Sigmoid colon (tissue), 7 donors: Measurements from ENCODE around the gene FAM200A. TPM values are rescaled to one million over a fixed set of nuclear protein-coding genes. Genes with fewer than 3 reads are reported as not detected.
"Not testable (repeated sequence)": the region's sequence is repeated elsewhere in the genome, so short reads cannot be mapped to it uniquely, and the experiment has no call there.

ENCODE experiments used
- DNase-seq: peaks from one replicate; pipeline ENCODE4 v3.0.0-alpha.2; 2019
- H3K27ac ChIP-seq, 4 donors: fragments of 200-600 bp; sonication (generic); one replicate each; pipeline ENCODE4 v1.5.1; 2016 to 2019; ENCODE audit warnings: mild to moderate bottlenecking in 1 of 4
- H3K27me3 ChIP-seq, 3 donors: fragments of 200-600 bp; sonication (generic); one replicate each; pipeline ENCODE4 v1.5.1; 2019; ENCODE audit warnings: mild to moderate bottlenecking in 1 of 3
- H3K36me3 ChIP-seq, 4 donors: fragments of 200-600 bp; sonication (generic); one replicate each; pipeline ENCODE4 v1.5.1; 2016 to 2019
- H3K4me1 ChIP-seq, 4 donors: fragments of 200-600 bp; sonication (generic); one replicate each; pipeline ENCODE4 v1.5.1; 2017 to 2019
- H3K4me3 ChIP-seq, 4 donors: fragments of 200-600 bp; sonication (generic); one replicate each; pipeline ENCODE4 v1.5.1; 2017 to 2019; ENCODE audit warnings: mild to moderate bottlenecking in 2 of 4, moderate library complexity in 1 of 4
- H3K9me3 ChIP-seq, 4 donors: fragments of 200-600 bp in 3 of 4; sonication (generic) in 3 of 4; one replicate each; pipeline versions ENCODE4 v1.5.1 to v1.6.1; 2013 to 2019
- EP300 ChIP-seq, 4 donors: sonication (generic); formaldehyde crosslinking; IDR thresholded peaks; one replicate each; pipeline ENCODE4 v1.6.1; 2017; ENCODE audit warnings: antibody characterized with exemption in 4 of 4
- POLR2A ChIP-seq, 2 donors: fragments of 450-650 bp; IDR thresholded peaks; one replicate each; pipeline ENCODE4 v1.6.1; 2016; ENCODE audit warnings: antibody characterized with exemption in 2 of 2, mild to moderate bottlenecking in 2 of 2, moderate library complexity in 2 of 2
- POLR2AphosphoS5 ChIP-seq, 4 donors: sonication (generic); formaldehyde crosslinking; IDR thresholded peaks; one replicate each; pipeline ENCODE4 v1.6.1; 2017; ENCODE audit warnings: antibody characterized with exemption in 4 of 4
- WGBS, 2 donors: extraction: QIAGEN DNeasy Blood & Tissue Kit; methylation state at CpG; one replicate each; pipeline ENCODE4 v1.1.7; 2013; 5-methylcytosine and 5-hydroxymethylcytosine counted together
- intact Hi-C: fragments of 100-400 bp; cut with DNase I; formaldehyde crosslinking; loops from one replicate; pipeline ENCODE4 v1.15.1; 2023
- polyA plus RNA-seq, 3 donors: library from polyadenylated mRNA; stranded (reverse); fragments of 200-250 nt; gene quantifications; one replicate each; pipeline ENCODE4 v1.2.3, GENCODE V29; 2013
- total RNA-seq, 4 donors: library from RNA; depleted of rRNA; stranded (reverse); fragments of >200 nt; gene quantifications; one replicate each; pipeline ENCODE4 v1.1.0, GENCODE V29; 2016
- TF ChIP-seq, protein P1 (sequence below), 4 experiments: fragments of 450-650 bp in 3 of 4; fragments of 200-600 bp in 1 of 4; IDR thresholded peaks; one replicate each; pipeline ENCODE4 v1.5.1; 2016 to 2019; ENCODE audit warnings: antibody characterized with exemption in 4 of 4, mild to moderate bottlenecking in 3 of 4, moderate library complexity in 2 of 4
- donor health status: healthy with polysubstance abuse.
- donor health status: Bipolar disorder and iron deficiency.
- donor health status: healthy.

FAM200A gene
- total and polyA plus RNA-seq, 7 donors: 1.8 to 6.4 (median 3.1) TPM

DNA sequence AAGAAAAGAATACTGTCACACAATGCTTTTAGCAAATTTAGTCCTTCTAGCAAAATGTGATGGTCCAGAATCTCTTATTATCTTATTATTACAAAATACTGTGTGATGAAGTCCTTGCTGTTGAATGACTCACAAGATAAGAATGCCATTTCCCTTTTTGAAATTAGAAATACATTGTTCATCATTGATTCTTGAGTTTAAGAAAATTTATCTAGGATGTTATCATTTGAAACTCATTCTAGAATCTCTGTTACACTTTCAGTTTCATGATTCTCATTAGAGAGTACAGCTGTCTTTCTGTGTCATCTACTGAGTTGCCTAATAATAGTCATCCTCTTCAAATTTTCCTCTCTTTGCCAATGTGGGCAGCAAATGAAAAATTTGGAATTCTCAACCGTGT, 37.9 kb downstream of the FAM200A start:
- intact Hi-C loops: no loop called here
- H3K27ac ChIP-seq: no peak overlapping the region
- no peaks in the 10 kb centered on the region for H3K9me3 ChIP-seq

DNA sequence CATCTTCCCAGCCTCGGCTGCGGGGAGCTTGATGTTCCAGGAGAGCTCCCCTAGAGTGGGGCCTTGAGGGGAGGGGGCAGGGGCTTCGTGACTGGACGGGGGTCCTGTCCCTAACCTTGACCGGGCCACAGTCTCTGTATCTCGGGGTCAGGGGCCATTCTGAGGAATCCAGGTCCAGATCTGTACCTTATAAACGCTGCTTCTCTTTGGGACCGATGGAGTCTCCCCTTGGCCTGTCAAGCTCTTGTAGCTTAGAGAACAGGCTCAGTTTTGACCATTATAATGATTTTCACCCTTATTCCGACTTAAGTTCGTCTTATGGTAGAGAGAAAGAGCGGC, 46.6 kb downstream of the FAM200A start:
- H3K36me3 ChIP-seq: no peaks in the 10 kb centered on the region
- H3K4me1 ChIP-seq: peaks cover 0 to 45% (median 35%) of the 10 kb centered on the region in 4 donors
- no peaks in the 10 kb centered on the region for H3K9me3 ChIP-seq
- intact Hi-C loops: loop anchor here (2.0 to 10.0 kb wide), 3 partner anchors 32 to 360 kb away; partner anchors contain the start of genes SMURF1, ZNF655 and ZNF789
- TF ChIP-seq, protein P1, sequence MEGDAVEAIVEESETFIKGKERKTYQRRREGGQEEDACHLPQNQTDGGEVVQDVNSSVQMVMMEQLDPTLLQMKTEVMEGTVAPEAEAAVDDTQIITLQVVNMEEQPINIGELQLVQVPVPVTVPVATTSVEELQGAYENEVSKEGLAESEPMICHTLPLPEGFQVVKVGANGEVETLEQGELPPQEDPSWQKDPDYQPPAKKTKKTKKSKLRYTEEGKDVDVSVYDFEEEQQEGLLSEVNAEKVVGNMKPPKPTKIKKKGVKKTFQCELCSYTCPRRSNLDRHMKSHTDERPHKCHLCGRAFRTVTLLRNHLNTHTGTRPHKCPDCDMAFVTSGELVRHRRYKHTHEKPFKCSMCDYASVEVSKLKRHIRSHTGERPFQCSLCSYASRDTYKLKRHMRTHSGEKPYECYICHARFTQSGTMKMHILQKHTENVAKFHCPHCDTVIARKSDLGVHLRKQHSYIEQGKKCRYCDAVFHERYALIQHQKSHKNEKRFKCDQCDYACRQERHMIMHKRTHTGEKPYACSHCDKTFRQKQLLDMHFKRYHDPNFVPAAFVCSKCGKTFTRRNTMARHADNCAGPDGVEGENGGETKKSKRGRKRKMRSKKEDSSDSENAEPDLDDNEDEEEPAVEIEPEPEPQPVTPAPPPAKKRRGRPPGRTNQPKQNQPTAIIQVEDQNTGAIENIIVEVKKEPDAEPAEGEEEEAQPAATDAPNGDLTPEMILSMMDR (IDR thresholded peaks at IDR 0.05): no peak
- no peak for TF ChIP-seq POLR2AphosphoS5 (IDR thresholded peaks at IDR 0.05)
- no peak for TF ChIP-seq EP300 (IDR thresholded peaks at IDR 0.05)
- TF ChIP-seq POLR2A (IDR thresholded peaks at IDR 0.05): no peak
- no peaks in the 10 kb centered on the region for H3K27me3 ChIP-seq
- peak overlapping the region; percentile 84 to 95 (median 90) for H3K27ac ChIP-seq
- H3K4me3 ChIP-seq: peak overlapping the region; percentile 59 to 81 (median 65)
- 2% methylated on average over 11 of the region's 11 CpGs for WGBS, 2 donors
- DNase-seq: no peak

More for the DNA sequence above, 37.9 kb downstream of the FAM200A start:
- Histone ChIP-seq H3K27me3 (no peaks in the 10 kb centered on the region), H3K4me3 (no peak overlapping the region), H3K36me3 (peaks cover 4 to 78% (median 28%) of the 10 kb centered on the region in 4 donors), H3K4me1 (no peaks in the 10 kb centered on the region)
- 88 to 96% methylated on average over 1 of the region's 1 CpG for WGBS, 2 donors
- TF ChIP-seq, protein P1 (IDR thresholded peaks at IDR 0.05): no peak
- no peak for TF ChIP-seq POLR2A (IDR thresholded peaks at IDR 0.05)
- no peak for TF ChIP-seq EP300 (IDR thresholded peaks at IDR 0.05)
- no peak for TF ChIP-seq POLR2AphosphoS5 (IDR thresholded peaks at IDR 0.05)
- DNase-seq: no peak

DNA sequence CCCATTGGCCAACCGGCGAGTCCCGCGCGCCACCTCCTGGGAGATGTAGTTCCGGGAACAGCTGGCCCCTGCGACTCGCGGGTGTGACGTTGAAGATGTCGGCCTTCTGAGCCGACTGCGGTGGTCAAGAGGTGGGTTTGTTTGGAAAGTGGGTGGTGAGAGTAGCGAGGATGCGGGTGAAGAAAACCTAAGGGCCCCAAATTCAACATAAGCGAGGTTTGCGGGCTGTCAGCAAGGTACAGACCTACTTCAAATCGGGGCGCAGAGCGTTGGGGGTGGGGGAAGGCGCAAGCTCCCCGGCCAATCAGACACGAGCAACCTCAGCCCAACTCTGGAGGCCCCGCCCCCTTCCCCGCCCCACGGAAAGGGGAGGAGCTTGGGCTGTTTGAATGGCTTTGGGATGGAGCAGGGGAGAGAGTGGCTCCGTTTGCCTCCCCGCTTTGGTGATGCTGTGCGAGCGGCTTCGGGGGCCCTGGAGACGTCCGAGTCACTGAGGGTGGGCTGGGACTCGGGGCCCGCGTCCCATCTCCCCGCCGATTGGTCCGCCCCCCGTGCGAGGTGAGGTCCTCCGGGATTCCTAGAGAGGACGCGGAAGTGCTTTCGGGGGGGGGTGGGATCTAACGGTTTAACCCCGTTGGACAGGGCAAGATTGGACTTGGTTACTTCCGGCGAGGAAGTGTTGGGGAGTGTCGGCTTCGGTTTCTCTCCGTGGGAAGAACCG, 47.2 kb downstream of the FAM200A start, which contains the start of gene ZKSCAN5:
ZKSCAN5 (plus strand) TSS at position 60 of the 721 bp plus-strand sequence. CDS start 1,383 bp downstream, outside the sequence.
- WGBS, 2 donors: 0 to 1% methylated on average over 53 of the region's 53 CpGs
- no peaks in the 10 kb centered on the region for H3K27me3 ChIP-seq
- H3K4me3 ChIP-seq: peak within 1 kb of the TSS; percentile 59 to 81 (median 65)
- no peaks in the 10 kb centered on the region for H3K36me3 ChIP-seq
- TF ChIP-seq POLR2A (IDR thresholded peaks at IDR 0.05): peak; percentile 63 to 66
- peak; percentile 63 to 93 (median 82) for TF ChIP-seq POLR2AphosphoS5 (IDR thresholded peaks at IDR 0.05)
- TF ChIP-seq, protein P1 (IDR thresholded peaks at IDR 0.05): no peak
- peak in 1 of 4 donors; percentile 31 for TF ChIP-seq EP300 (IDR thresholded peaks at IDR 0.05)
- peak; percentile 99 for DNase-seq
- H3K4me1 ChIP-seq: peaks cover 0 to 45% (median 35%) of the 10 kb centered on the region in 4 donors
- no peaks in the 10 kb centered on the region for H3K9me3 ChIP-seq
- intact Hi-C loops: loop anchor here (2.0 to 10.0 kb wide), 4 partner anchors 32 to 360 kb away; partner anchors contain the start of genes SMURF1, ZNF655, ZNF789 and ZSCAN25
- peak within 1 kb of the TSS; percentile 84 to 95 (median 90) for H3K27ac ChIP-seq

DNA sequence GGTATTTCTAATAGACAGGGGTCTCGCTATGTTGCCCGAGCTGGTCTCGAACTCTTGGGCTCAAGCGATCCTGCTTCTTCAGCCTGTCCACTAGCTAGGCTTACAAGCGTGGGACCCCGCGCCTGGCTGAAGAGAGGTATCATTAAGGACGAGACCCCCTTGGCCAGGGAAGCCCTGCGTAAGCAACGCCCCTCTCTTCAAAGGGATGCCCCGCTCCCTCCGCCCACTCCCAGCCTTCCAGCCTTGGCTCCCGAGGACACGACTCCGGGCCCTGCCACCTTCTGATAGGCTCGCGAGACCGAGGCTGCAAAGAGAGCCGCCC, 47.7 kb downstream of the FAM200A start:
- no peak for TF ChIP-seq EP300 (IDR thresholded peaks at IDR 0.05)
- TF ChIP-seq, protein P1 (IDR thresholded peaks at IDR 0.05): no peak
- TF ChIP-seq POLR2A (IDR thresholded peaks at IDR 0.05): peak in 1 of 2 donors; percentile 10
- peak in 1 of 4 donors; percentile 50 for TF ChIP-seq POLR2AphosphoS5 (IDR thresholded peaks at IDR 0.05)
- intact Hi-C loops: loop anchor here (2.0 to 10.0 kb wide), 4 partner anchors 31 to 359 kb away; partner anchors contain the start of genes SMURF1, ZNF655, ZNF789 and ZSCAN25
- H3K27me3 ChIP-seq: no peaks in the 10 kb centered on the region
- WGBS, 2 donors: 8% methylated on average over 19 of the region's 19 CpGs
- H3K4me3 ChIP-seq: peak overlapping the region; percentile 59 to 81 (median 65)
- H3K27ac ChIP-seq: peak overlapping the region; percentile 84 to 95 (median 90)
- H3K9me3 ChIP-seq: no peaks in the 10 kb centered on the region
- no peak for DNase-seq
- H3K4me1 ChIP-seq: peaks cover 0 to 49% (median 35%) of the 10 kb centered on the region in 4 donors
- H3K36me3 ChIP-seq: no peaks in the 10 kb centered on the region

DNA sequence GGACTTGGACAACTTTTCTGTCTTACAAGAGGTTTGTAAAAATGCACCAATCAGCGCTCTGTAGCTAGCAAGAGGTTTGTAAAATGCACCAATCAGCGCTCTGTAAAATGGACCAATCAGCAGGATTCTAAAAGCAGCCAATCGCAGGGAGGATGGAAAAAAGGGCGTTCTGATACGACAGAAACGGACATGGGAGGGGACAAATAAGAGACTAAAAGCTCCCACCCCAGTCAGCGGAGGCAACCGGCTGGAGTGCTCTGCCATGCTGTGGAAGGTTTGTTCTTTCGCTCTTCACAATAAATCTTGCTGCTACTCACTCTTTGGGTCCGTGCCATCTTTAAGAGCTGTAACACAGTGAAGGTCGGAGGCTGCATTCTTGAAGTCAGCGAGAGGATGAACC, 50.7 kb downstream of the FAM200A start:
- Histone ChIP-seq H3K27ac (peak overlapping the region in 3 of 4 donors; percentile 96 to 98 (median 97)), H3K36me3 (peaks cover 5 to 24% (median 8%) of the 10 kb centered on the region in 4 donors), H3K4me1 (peaks cover 0 to 49% (median 39%) of the 10 kb centered on the region in 4 donors)
- H3K27me3 ChIP-seq, H3K9me3 ChIP-seq, H3K4me3 ChIP-seq: not testable (repeated sequence)
- intact Hi-C loops: loop anchor here (5.0 to 10.0 kb wide), 2 partner anchors 116 to 356 kb away; partner anchors contain the start of genes SMURF1 and ZSCAN25
- 96% methylated on average over 12 of the region's 12 CpGs for WGBS, 2 donors
- DNase-seq: peak; percentile 57
